Activated T-cell treated with anti-CD3 and anti-CD28 coated beads, Interleukin-2, amount 50 U/mL, for 72 hours (primary cell): ENCODE measurements around the gene PPP1R9B. TPM values are rescaled to one million over a fixed set of nuclear protein-coding genes. Genes with fewer than 3 reads are reported as not detected.

Experiments used
- ATAC-seq, 2 donors: fragments of 150-1000 bp; cut with Tn5 transposase; replicated peaks in 1 of 2; 2 replicates each; pipeline ENCODE4 v1.10.0; 2021; ENCODE audit warnings: moderate library complexity in 2 of 2, mild to moderate bottlenecking in 1 of 2
- DNase-seq, 2 donors: peaks; one replicate each; pipeline ENCODE4 v3.0.0; 2021 to 2022; ENCODE audit warnings: mixed read lengths in 1 of 2
- H3K27ac Mint-ChIP-seq: one replicate; pipeline ENCODE4 v1.8.0; 2022; ENCODE audit warnings: mild to moderate bottlenecking, moderate library complexity, mixed read lengths
- H3K27me3 Mint-ChIP-seq: one replicate; pipeline ENCODE4 v1.8.0; 2022; ENCODE audit warnings: low read depth, mixed read lengths
- H3K36me3 Mint-ChIP-seq, 2 donors: one replicate each; pipeline ENCODE4 v1.8.0; 2022; ENCODE audit warnings: mixed read lengths in 2 of 2, mild to moderate bottlenecking in 1 of 2; ENCODE audit not compliant: insufficient read depth in 2 of 2
- H3K4me1 Mint-ChIP-seq: one replicate; pipeline ENCODE4 v1.8.0; 2022; ENCODE audit warnings: low read depth, mixed read lengths
- H3K4me3 Mint-ChIP-seq, 2 donors: one replicate each; pipeline ENCODE4 v1.8.0; 2022; ENCODE audit warnings: mild to moderate bottlenecking in 2 of 2, mixed read lengths in 2 of 2, moderate library complexity in 2 of 2
- H3K9me3 Mint-ChIP-seq, 2 donors: one replicate each; pipeline ENCODE4 v1.8.0; 2022; ENCODE audit warnings: mixed read lengths in 2 of 2
- total RNA-seq, 2 donors: library from RNA; stranded (reverse); gene quantifications; one replicate each; pipeline ENCODE4 v1.2.3, GENCODE V29; 2022

The PPP1R9B gene
- total RNA-seq, 2 donors from 2014 or later, result 111 to 128 TPM

DNA sequence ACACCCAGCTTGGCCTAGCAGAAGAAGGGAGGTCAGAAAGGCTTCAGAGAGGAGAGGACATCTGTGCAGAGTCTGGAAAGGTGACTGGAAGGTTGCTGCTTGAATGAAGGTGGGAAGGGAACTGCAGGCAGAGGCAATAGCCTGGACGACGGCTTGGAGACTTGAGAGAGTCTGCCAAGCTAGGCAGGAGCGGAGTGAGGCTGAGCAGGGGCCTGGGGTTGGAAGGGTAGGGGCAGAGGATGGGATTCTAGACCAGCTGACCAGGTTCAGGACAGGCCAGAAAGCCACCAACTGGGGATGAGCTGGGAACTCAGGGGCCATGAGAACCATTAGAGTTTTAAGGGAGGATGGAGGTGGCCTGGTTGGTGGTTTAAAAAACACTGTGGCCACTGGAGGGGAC lies 15.0 kb upstream of the PPP1R9B start:
- Mint-ChIP-seq H3K27me3 (no peaks in the 10 kb centered on the region), H3K36me3 (peaks cover 0 to 2% of the 10 kb centered on the region in 2 donors), H3K27ac (peak overlapping the region; percentile 3), H3K4me3 (no peak overlapping the region), H3K4me1 (peaks cover 50% of the 10 kb centered on the region), H3K9me3 (no peaks in the 10 kb centered on the region)
- DNase-seq (no peak), ATAC-seq (no peak)

DNA sequence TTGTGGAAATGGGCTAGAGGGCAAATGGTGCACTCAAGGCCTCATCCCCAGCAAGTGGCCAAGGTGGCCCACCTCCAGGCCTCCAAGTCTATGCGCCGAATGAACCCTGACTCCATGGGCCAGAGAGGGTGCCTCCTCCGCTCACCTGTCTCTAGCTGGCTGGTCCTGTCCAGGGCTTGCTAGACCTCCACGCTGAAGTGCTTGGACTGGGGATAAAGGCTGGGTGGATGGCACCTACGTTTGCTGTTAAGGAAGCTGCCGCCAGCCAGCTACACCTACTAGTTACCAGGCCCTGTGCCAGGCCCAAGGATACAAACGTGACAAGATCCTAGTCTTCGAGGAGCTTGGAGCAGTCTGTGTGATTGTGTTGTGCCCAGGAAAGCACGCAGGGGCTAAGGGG lies 14.6 kb upstream of the PPP1R9B start:
- no peaks in the 10 kb centered on the region for H3K27me3 Mint-ChIP-seq
- H3K9me3 Mint-ChIP-seq, result no peaks in the 10 kb centered on the region
- peaks cover 51% of the 10 kb centered on the region for H3K4me1 Mint-ChIP-seq
- peaks cover 0 to 2% of the 10 kb centered on the region in 2 donors for H3K36me3 Mint-ChIP-seq
- H3K27ac Mint-ChIP-seq, result peak overlapping the region; percentile 3
- H3K4me3 Mint-ChIP-seq, result no peak overlapping the region
- DNase-seq, result no peak
- no peak for ATAC-seq

DNA sequence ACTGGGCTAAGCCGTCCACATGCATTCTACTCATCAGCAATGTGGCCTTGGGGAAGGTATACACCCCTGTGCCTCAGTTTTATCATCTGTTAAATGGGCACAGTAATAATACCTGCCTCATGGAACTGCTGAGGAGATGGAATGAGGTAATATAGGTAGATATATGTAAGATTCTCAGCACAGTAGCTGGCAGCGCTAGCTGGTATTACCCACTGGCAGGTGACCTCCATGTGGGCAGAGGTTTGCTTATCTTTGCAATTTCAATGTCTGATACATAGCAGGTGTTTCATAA lies 14.2 kb upstream of the PPP1R9B start:
- Mint-ChIP-seq H3K4me1 (peaks cover 47% of the 10 kb centered on the region), H3K9me3 (no peaks in the 10 kb centered on the region), H3K27me3 (no peaks in the 10 kb centered on the region), H3K36me3 (peaks cover 0 to 2% of the 10 kb centered on the region in 2 donors), H3K4me3 (no peak overlapping the region), H3K27ac (no peak overlapping the region)
- ATAC-seq, result no peak
- no peak for DNase-seq

DNA sequence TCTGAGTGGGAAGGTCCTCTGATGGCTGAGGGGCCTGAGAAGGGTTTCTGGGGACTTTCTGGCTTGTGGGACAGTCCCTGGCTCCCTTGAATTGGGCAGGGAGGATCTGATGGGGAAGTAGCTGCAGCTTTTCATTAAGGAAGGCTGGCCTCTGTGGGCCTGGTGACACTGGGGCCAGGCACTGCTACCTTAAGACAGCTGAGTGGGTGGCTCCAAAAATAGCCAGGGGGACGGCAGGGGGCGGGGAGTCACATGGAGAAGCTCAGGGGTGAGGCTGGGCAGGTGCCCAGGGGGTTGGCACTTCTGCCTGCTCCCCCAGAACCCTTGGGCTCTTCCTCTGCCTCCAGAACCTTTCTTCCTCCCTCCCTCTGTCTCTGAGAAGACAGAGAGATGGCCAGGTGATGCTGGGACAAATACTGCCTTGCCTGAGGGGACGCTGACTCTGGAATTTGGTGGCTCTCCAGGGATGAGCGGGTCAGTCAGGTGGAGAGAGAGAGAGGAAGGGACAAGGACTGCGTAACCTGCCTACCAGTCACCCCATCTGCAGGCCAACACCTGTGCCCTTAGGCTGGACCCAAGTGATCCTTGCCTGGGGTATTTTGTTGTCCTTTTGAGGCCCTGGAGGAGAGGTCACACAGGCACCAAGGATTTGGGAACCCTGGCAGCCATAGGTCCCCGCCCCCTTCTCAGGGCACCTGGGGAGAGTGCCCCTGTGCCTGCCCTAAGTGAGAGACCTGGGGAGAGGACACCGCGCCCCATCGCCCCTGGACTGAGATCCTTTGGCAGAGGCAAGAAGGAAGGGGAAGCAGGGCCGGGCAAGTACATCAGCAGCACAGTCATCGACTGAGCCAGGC lies 13.6 kb upstream of the PPP1R9B start:
- no peak overlapping the region for H3K27ac Mint-ChIP-seq

DNA sequence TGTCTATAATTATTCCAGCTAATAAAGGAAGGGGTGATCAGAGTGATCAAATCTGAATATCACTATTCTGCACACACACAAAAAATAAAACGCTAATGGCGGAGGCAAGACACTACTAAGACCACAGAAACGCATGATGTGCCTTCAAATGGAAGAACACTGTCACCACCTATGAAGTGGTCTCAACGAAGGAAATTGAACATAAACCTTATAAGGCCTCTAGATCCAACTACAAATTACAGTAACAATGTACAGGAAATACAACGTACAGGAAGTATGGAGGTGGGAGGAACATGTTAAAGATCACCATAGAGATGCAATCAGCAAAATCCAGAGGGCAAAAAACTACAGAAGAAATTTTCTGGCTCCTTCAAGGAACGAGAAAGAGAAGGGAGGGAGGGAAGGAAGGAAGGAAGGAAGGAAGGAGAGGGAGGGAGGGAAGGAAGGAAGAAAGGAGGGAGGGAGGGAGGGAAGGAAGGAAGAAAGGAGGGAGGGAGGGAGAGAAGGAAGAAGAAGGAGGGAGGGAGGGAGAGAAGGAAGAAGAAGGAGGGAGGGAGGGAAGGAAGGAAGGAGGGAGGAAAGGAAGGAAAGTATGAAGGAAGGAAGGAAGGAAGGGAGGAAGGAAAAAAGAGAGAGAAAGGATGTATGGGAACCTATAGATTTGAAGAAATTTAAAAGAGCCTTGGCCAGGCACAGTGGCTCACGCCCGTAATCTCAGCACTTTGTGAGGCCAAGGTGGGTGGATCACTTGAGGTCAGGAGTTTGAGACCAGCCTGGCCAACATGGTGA lies 12.2 kb upstream of the PPP1R9B start:
- ATAC-seq, result peak; percentile 6 to 12
- Mint-ChIP-seq H3K27ac (peak overlapping the region; percentile 75), H3K4me3 (peak overlapping the region; percentile 81 to 83), H3K27me3 (no peaks in the 10 kb centered on the region), H3K9me3 (no peaks in the 10 kb centered on the region), H3K36me3 (peaks cover 0 to 2% of the 10 kb centered on the region in 2 donors), H3K4me1 (peaks cover 47% of the 10 kb centered on the region)
- no peak for DNase-seq

More for the DNA sequence above, 13.6 kb upstream of the PPP1R9B start:
- Mint-ChIP-seq H3K4me1 (peaks cover 41% of the 10 kb centered on the region), H3K4me3 (peak overlapping the region in 1 of 2 donors; percentile 36), H3K27me3 (no peaks in the 10 kb centered on the region), H3K36me3 (peaks cover 0 to 2% of the 10 kb centered on the region in 2 donors), H3K9me3 (no peaks in the 10 kb centered on the region)
- DNase-seq, result no peak
- ATAC-seq, result no peak

DNA sequence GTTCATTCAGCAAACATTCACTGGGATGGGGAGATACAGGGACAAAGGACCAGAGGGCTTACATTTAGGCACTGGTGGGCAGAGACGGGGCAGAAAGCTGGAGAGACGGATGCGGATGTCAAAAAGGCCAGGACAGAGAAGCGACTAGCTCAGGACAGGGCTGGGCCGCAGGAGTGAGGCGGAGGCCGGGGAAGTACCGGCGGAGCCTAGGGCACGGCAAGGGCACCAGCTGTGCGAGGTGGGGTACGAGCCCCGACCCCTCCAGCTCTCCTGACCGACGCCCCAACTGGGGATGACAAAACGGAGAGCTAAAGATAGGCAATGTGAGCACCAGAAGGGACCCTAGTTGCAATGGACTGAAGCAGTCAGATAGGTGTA lies 11.4 kb upstream of the PPP1R9B start:
- ATAC-seq (no peak), DNase-seq (no peak)
- H3K27ac Mint-ChIP-seq, result peak overlapping the region; percentile 91
- no peaks in the 10 kb centered on the region for H3K27me3 Mint-ChIP-seq
- H3K4me1 Mint-ChIP-seq, result peaks cover 49% of the 10 kb centered on the region
- peaks cover 0 to 2% of the 10 kb centered on the region in 2 donors for H3K36me3 Mint-ChIP-seq
- peak overlapping the region; percentile 81 to 83 for H3K4me3 Mint-ChIP-seq
- H3K9me3 Mint-ChIP-seq, result no peaks in the 10 kb centered on the region

DNA sequence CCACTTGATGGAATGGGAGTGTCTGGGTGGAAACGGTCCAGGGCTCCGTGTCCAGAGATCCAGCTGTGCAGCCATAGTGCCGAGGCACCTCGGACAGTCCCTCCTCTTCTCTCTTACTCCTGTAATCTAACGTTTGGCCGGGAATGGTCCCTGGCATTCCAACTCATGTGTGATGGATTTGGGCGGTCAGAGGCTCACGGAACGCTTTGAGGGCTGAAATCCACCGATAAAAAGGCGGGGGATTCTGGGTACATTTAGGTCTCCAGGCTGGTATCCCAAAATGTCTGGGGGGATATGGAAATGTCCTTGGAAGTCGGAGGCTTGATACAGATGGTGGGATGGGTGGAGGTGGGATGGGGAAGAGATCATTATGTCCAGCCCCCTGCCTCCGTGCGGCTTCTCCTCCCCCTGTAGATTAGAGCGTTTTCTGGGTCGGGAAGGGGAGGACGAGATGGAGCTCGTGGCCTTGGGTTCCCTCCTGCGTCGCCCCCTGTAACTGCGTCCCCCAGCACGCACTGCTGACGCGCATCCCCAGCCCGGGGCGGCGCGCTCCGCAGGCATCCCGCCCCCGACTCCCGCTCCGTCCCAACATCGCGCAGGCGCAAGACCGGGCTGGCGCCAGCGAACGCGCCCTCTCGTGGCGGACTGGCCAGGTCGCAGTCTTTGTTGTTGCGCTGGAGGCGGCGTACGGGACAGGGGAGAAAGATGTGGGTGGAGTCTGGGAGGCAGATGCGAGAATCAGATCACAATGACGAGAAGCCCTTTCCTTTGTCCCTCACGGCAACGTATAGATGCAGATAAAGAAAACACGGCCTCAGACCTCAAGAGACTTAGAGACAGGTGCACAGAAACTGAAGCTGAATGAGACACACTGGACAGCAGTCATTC lies 10.8 kb upstream of the PPP1R9B start:
- Mint-ChIP-seq H3K4me3 (peak overlapping the region; percentile 81 to 83), H3K27me3 (no peaks in the 10 kb centered on the region), H3K27ac (peak overlapping the region; percentile 91), H3K36me3 (peaks cover 0 to 2% of the 10 kb centered on the region in 2 donors), H3K9me3 (no peaks in the 10 kb centered on the region), H3K4me1 (peaks cover 49% of the 10 kb centered on the region)
- peak; percentile 95 for ATAC-seq
- peak; percentile 95 to 98 for DNase-seq

DNA sequence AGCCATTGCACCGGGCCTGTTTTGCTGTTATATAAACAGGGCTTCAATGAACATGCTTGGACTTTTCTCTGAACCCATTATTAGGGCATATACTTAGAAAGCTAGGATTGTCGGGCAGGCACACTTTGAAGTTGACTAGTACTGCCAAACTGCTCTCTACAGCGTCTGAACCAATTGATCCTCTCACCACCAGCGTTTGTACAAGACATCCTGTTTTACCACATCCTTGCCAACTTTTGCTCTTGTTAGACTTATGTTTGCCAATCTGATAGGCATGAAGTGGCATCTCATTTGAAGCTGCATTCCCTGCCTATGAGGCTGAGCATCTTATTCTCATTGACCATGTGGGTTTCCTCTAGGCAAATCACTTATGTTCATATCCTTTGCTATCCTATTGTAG lies 7.4 kb upstream of the PPP1R9B start:
- no peaks in the 10 kb centered on the region for H3K27me3 Mint-ChIP-seq
- H3K27ac Mint-ChIP-seq, result no peak overlapping the region
- no peak overlapping the region for H3K4me3 Mint-ChIP-seq
- no peak for ATAC-seq
- H3K36me3 Mint-ChIP-seq, result peaks cover 0 to 2% of the 10 kb centered on the region in 2 donors
- H3K4me1 Mint-ChIP-seq, result peaks cover 56% of the 10 kb centered on the region
- no peaks in the 10 kb centered on the region for H3K9me3 Mint-ChIP-seq
- DNase-seq, result no peak

DNA sequence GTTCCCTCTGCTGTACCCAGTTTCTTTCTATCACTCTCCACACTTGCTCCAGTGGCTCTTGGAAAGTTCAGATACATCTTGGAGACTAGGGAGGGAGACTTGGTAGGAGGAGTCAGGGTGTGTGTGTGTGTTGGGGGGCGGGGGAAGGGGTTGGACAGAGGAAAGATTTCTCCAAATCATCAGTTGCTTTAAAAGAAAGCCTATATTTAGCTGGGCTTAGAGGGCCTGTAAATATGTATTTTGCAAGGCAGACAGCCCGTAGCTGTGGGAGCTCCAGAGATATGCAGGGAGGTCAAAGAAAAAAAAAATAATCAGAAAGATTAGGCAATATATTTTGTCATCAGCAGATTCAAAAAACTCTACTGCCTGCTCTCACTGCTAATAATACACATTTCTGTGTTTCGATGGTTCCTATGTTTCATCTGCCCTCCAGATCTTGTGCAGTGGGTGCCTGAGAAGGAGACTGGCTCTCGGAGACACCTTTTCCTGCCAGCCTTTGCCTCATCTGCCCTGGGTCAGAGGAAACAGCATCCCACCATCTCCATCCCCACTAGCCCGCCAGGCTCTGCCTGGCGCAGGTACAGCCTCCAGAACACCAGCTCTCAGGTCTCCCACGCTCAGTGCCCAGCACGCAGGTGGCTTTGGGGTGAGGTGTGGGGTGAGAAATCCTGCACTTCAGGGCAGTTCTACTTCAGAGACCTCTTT lies 4.8 kb upstream of the PPP1R9B start:
- peak overlapping the region; percentile 14 to 34 for H3K4me3 Mint-ChIP-seq
- DNase-seq (no peak), ATAC-seq (no peak)
- H3K9me3 Mint-ChIP-seq, result no peaks in the 10 kb centered on the region
- no peaks in the 10 kb centered on the region for H3K27me3 Mint-ChIP-seq
- H3K4me1 Mint-ChIP-seq, result peaks cover 38% of the 10 kb centered on the region
- H3K27ac Mint-ChIP-seq, result no peak overlapping the region
- no peaks in the 10 kb centered on the region for H3K36me3 Mint-ChIP-seq

DNA sequence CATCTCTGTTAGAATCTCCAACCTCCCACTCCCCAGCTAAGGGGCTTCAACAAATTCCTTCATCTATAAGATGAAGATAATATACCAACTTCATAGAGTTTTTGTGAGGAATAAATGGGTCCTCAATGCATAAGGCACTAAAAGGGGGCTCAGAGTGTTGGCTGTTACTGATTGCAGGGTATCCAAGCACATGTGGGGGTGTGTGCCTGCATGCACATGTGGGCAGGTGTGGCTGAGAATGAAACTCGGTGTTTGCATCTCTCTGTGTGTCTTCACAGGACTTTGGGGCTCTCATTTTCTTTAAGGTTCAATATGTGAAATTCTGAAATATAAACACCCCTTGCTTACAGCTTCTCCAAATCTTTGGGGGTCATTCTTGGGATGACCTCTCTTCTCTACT lies 4.1 kb upstream of the PPP1R9B start:
- Mint-ChIP-seq H3K9me3 (no peaks in the 10 kb centered on the region), H3K36me3 (no peaks in the 10 kb centered on the region), H3K4me1 (peaks cover 38% of the 10 kb centered on the region), H3K27me3 (no peaks in the 10 kb centered on the region), H3K27ac (no peak overlapping the region), H3K4me3 (peak overlapping the region; percentile 14 to 34)
- ATAC-seq, result no peak
- DNase-seq, result no peak

DNA sequence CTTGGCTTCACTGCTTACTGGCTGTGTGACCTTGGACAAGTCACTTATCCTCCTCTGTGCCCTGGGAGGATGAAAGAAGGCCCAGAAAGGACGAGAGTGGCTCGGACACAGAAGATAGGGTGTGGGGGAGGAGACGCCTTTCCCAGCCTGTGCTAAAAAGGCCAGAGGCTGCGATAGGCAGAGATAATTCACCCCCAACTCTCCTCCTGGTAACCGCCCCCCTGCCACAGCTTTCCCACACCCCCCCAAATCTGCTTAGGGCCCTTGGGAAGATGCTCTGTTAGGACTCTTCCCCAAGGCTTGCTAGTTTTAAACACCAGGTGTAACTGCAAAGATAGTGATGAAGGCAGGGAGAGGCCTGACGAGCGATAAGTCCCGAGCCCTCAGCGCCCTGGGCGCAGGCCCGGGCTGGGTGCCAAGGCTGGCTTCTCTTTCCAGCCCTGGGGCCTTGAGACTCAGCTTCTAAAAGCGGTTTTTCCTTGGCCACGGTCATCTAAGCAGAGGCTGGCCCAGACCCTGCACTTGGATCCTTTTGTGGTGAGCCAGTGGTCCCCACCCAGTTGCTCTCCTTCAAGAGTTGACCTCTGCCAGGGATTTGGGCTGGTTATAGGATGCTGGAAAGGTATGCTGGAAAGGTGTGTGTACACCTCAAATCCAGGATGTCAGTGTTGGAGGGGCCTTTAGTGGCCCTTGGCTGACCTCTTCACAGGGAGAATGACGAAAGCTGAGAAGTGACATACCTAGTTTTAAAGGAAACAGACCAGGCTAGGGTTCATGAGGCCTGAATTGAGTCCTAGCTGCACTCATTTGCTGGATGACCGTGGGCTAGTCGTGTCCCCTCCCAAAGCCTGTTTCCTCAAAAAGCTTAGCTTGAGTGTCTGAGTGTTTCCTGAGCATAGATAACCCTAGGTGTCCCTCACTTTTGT lies 3.4 kb upstream of the PPP1R9B start:
- DNase-seq (no peak), ATAC-seq (no peak)
- no peak overlapping the region for H3K27ac Mint-ChIP-seq
- H3K9me3 Mint-ChIP-seq, result no peaks in the 10 kb centered on the region
- H3K27me3 Mint-ChIP-seq, result no peaks in the 10 kb centered on the region
- H3K4me3 Mint-ChIP-seq, result no peak overlapping the region
- peaks cover 38% of the 10 kb centered on the region for H3K4me1 Mint-ChIP-seq
- H3K36me3 Mint-ChIP-seq, result peaks cover 1 to 2% of the 10 kb centered on the region in 2 donors
